Measurements from ENCODE around the gene FUT7. TPM values are rescaled to one million over a fixed set of nuclear protein-coding genes. Genes with fewer than 3 reads are reported as not detected.
"Not testable (repeated sequence)": the region's sequence is repeated elsewhere in the genome, so short reads cannot be mapped to it uniquely, and the experiment has no call there.

Gene FUT7
- total RNA-seq, 2 experiments from 2014 or later, result 1.3 to 1.6 TPM

DNA sequence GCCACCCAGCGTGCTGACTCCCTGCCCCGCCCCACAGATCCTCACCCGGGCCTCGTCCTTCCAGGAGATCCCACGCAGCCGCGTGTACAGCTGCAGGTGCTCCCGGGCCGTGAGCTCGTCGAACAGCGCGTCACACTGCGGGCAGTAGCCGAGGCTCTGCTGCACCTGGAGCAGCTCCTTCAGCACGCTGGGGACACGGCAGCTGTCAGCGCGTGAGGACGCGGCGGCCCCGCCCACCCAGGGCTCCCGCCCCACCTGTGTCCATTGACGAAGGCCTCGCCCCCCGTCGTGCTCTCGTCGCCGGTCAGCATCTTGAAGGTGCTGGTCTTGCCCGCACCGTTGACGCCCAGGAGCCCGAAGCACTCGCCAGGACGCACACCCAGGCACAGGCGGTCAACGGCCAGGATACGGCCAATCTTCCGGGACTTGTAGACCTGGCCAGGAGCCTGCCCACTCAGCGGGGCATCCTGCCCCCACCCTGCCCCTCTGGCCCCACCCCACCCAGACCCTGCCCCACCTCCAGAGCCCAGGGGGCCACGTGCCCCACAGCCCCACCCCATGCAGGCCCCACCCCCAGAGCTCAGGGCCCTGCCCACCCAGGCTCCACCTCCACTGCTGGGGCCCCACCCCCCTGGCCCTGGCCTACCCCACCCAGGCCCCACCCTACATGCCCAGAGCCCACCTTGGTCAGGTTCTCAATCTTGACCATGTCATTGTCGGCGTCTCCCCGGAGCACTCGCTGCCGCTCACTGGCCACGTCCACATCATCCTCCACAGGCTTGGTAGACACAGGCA, 21.8 kb downstream of the FUT7 start:
- Mint-ChIP-seq H3K27ac (no peak overlapping the region), H3K27me3 (no peaks in the 10 kb centered on the region), H3K4me1 (no peaks in the 10 kb centered on the region), H3K36me3 (ENCODE audit: low read depth) (no peaks in the 10 kb centered on the region), H3K9me3 (ENCODE audit: low read depth) (no peaks in the 10 kb centered on the region), H3K4me3 (no peak overlapping the region)
- ATAC-seq (no peak), DNase-seq (no peak)
- POLR2A ChIA-PET, result no interaction called here
- intact Hi-C loops (cut with DNase I, micrococcal nuclease), result no loop called here
- CTCF ChIA-PET, result interaction anchor here (0.6 kb wide), 2 partner anchors 25 to 227 kb away, joined by 3 to 4 read pairs; no protein-coding TSS in a partner anchor

DNA sequence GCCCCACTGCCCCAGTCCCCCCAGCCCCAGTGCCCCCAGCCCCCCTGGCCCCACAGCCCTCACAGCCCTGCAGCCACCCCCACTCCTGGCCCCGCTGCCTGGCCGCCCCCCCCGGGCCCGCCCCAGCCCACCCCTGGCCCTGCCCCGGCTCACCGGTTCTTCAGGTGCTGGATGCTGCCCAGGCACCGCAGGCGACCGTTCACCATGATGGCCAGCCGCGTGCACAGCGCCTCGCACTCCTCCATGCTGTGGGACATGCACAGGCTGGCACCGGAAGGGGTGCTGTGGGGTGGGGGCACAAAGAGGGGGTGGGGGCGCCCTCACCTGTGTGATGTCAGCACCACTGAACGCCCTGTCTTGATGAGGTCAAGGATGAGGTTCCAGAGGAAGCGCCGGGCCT, 22.7 kb downstream of the FUT7 start:
- no peaks in the 10 kb centered on the region for H3K4me1 Mint-ChIP-seq
- ChIA-PET POLR2A (no interaction called here), CTCF (interaction anchor here (0.6 to 0.7 kb wide), 3 partner anchors 16 to 241 kb away, joined by 3 read pairs; no protein-coding TSS in a partner anchor)
- no peak overlapping the region for H3K27ac Mint-ChIP-seq
- no peaks in the 10 kb centered on the region for H3K27me3 Mint-ChIP-seq
- H3K9me3 Mint-ChIP-seq (ENCODE audit: low read depth), result no peaks in the 10 kb centered on the region
- no peak for DNase-seq
- intact Hi-C loops (cut with DNase I, micrococcal nuclease), result no loop called here
- no peak overlapping the region for H3K4me3 Mint-ChIP-seq
- no peaks in the 10 kb centered on the region for H3K36me3 Mint-ChIP-seq (ENCODE audit: low read depth)
- ATAC-seq, result no peak

DNA sequence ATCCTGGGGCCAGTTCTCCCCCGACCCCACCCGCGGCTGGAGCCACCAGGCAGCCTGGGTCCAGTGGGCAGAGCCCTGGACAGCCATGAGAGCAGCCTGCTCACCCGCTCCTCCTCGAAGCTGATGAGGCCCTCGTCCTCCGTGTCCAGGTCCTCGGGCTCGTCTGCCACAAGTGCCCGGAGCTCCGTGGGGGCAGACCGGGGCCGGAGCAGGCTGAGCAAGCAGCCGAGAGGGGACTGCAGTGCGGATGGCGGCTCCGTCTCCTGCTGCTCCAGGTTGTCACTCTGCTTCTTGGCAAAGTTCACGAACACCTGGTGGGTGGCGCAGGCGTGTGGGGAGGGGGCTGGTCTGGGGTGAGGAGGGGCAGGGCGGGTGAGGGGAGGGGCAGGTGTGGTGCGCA, 23.6 kb downstream of the FUT7 start:
- no peaks in the 10 kb centered on the region for H3K27me3 Mint-ChIP-seq
- no peak overlapping the region for H3K27ac Mint-ChIP-seq
- no peaks in the 10 kb centered on the region for H3K9me3 Mint-ChIP-seq (ENCODE audit: low read depth)
- intact Hi-C loops (cut with DNase I, micrococcal nuclease), result no loop called here
- ATAC-seq, result no peak
- H3K4me1 Mint-ChIP-seq, result no peaks in the 10 kb centered on the region
- no peaks in the 10 kb centered on the region for H3K36me3 Mint-ChIP-seq (ENCODE audit: low read depth)
- POLR2A ChIA-PET, result no interaction called here
- no peak overlapping the region for H3K4me3 Mint-ChIP-seq
- CTCF ChIA-PET, result no interaction called here
- DNase-seq, result no peak

DNA sequence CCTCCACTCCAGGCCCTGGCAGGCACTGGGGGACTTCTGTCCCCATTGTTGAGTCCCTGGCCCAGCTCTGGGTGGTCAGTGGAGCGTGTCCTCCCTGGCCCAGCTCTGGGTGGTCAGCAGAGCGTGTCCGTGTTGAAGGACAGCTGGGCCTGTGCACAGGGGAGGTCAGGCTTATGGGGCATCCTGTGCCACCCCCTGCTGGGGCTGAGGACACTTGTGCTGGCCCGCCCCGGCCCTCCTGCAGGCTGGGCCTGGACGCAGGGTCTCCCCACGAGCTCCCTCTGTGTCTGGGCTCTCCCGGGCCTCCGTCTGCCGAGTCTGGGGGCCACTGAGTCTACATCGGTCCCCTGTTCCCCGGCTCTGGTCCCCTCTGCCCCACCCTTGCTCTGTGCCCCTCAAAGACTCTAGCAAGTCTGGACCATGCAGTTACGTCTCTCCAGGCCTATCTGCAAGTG, 24.0 kb downstream of the FUT7 start:
- H3K27me3 Mint-ChIP-seq, result no peaks in the 10 kb centered on the region
- intact Hi-C loops (cut with DNase I, micrococcal nuclease), result no loop called here
- no peak overlapping the region for H3K27ac Mint-ChIP-seq
- DNase-seq, result no peak
- no peaks in the 10 kb centered on the region for H3K36me3 Mint-ChIP-seq (ENCODE audit: low read depth)
- ChIA-PET CTCF (no interaction called here), POLR2A (no interaction called here)
- H3K9me3 Mint-ChIP-seq (ENCODE audit: low read depth), result no peaks in the 10 kb centered on the region
- no peak for ATAC-seq
- no peaks in the 10 kb centered on the region for H3K4me1 Mint-ChIP-seq
- no peak overlapping the region for H3K4me3 Mint-ChIP-seq

DNA sequence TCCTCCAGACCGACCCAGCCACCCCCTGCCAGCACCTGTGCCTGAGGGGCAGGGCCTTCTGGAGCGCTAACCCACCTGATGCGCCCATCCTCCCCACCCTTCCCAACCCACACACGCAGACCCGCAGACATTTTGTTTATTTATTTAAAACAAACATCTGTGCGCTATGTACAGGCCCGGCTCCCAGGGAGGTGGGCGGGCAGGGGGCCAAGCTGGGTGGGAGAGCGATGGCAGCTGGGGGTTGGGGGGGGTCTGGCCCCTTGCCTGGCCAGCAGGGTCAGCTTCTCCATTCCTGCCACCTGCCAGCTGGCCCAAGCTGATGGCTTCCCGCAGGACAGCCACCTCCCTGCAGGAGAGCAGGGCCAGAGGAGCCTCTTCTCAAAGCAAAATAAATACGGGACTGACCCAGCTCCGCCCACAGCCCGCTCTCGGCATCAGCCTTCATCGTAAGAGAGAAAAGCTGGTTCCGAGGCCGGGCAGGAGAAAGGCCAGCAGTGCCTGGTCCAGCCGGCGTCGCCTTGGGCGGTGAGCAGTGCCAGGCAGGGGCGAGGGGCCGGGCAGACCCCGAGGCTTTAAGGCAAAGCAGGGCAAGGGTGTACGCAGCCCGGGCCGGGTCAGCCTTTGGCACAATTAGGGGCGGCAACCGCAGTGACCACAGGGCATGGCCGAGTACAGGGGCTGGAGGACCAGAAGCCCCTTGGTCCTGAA, 24.6 kb downstream of the FUT7 start:
- POLR2A ChIA-PET, result no interaction called here
- no peaks in the 10 kb centered on the region for H3K36me3 Mint-ChIP-seq (ENCODE audit: low read depth)
- no peak overlapping the region for H3K4me3 Mint-ChIP-seq
- ATAC-seq (no peak), DNase-seq (no peak)
- H3K9me3 Mint-ChIP-seq (ENCODE audit: low read depth), result no peaks in the 10 kb centered on the region
- H3K27me3 Mint-ChIP-seq, result no peaks in the 10 kb centered on the region
- intact Hi-C loops (cut with DNase I, micrococcal nuclease), result no loop called here
- CTCF ChIA-PET, result no interaction called here
- H3K27ac Mint-ChIP-seq, result no peak overlapping the region
- no peaks in the 10 kb centered on the region for H3K4me1 Mint-ChIP-seq

DNA sequence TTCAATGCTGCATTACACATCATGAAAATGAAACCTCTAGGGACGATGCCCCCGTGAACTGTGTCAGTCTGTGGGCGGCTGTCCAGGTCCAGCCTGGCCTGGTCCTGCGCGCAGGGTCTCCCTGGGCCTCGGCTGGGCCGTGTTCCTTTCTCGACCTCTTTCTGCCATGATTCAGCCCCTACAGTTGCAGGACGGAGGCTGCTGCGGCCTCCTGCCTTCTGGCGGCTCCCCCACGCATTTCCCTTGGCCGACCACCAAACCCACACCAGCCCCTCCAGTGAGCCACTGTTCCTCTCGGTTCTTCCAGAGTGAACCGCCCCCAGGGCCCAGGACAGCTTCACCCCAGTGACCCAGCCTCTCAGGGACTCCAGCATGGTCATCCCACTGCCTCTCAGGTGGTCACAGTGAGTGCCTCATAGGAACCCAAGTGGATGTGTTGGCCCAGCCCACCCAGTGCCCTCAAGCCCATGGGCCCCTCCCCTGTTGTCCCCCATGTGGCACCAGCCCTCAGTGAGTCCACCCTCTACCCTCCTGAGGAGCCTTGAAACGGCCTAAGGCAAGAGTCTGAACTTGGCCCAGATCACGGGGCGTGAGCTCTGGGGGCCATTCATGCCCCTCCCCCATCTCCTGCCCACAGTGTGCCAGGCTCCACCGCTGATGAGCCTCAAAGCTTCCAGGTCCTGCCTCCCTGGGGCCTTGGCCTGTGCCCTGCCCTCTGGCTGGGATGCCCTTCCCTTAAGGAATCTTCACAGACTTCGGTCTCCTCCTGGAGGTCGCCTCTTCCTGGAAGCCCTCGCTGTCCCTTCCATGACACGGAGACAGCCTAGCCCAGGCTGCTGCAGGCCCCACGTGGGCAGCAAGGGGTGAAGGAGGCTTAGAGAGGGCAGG, 25.5 kb downstream of the FUT7 start:
- ChIA-PET POLR2A (no interaction called here), CTCF (no interaction called here)
- H3K36me3 Mint-ChIP-seq (ENCODE audit: low read depth), result no peaks in the 10 kb centered on the region
- intact Hi-C loops (cut with DNase I, micrococcal nuclease), result no loop called here
- DNase-seq, result no peak
- H3K4me1 Mint-ChIP-seq, result no peaks in the 10 kb centered on the region
- no peak overlapping the region for H3K27ac Mint-ChIP-seq
- no peaks in the 10 kb centered on the region for H3K27me3 Mint-ChIP-seq
- no peaks in the 10 kb centered on the region for H3K9me3 Mint-ChIP-seq (ENCODE audit: low read depth)
- no peak for ATAC-seq
- no peak overlapping the region for H3K4me3 Mint-ChIP-seq

DNA sequence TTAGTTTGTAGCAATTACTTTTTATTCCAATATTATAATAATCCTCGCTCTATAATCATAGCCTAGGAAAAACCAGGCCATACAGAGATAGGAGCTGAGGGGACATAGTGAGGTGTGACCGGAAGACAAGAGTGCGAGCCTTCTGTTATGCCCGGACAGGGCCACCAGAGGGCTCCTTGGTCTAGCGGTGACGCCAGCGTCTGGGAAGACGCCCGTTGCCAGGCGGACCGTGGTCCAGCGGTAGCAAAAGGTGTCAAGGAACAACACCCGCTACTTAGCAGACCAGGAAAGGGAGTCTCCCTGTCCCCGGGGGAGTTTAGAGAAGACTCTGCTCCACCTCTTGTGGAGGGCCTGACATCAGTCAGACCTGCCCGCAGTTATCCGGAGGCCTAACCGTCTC, 27.6 kb downstream of the FUT7 start:
- POLR2A ChIA-PET; DNase-seq; ATAC-seq; intact Hi-C loops (cut with DNase I, micrococcal nuclease); H3K36me3 Mint-ChIP-seq (ENCODE audit: low read depth); H3K27ac Mint-ChIP-seq; H3K27me3 Mint-ChIP-seq; H3K4me1 Mint-ChIP-seq; CTCF ChIA-PET; H3K9me3 Mint-ChIP-seq (ENCODE audit: low read depth); H3K4me3 Mint-ChIP-seq: not testable (repeated sequence)

DNA sequence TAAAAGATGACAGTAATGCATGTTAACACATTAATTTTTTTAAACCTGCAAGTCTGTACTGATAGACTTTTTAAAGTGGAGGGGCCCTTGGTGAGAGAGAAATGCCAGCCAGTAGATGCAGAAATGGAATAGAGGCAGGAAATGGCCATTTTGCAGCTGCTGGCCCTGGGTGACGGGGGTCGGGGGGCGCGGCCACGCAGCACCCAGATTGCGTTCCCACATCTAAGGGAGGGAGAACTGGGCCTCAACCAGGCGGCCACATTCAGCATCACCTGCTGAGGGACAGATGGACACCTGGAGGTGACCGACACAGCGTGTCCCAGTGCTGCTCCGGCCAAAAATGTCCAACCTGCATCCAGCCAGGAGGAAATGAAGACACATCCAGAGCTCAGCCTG, 29.2 kb downstream of the FUT7 start:
- Mint-ChIP-seq H3K27me3 (peaks cover 3% of the 10 kb centered on the region), H3K36me3 (ENCODE audit: low read depth) (no peaks in the 10 kb centered on the region), H3K4me1 (peaks cover 14% of the 10 kb centered on the region), H3K9me3 (ENCODE audit: low read depth) (no peaks in the 10 kb centered on the region), H3K4me3 (no peak overlapping the region), H3K27ac (no peak overlapping the region)
- ChIA-PET CTCF (interaction anchor here (0.9 to 1.2 kb wide), 2 partner anchors 32 to 61 kb away, joined by 3 to 12 read pairs; no protein-coding TSS in a partner anchor), POLR2A (no interaction called here)
- DNase-seq (no peak), ATAC-seq (no peak)
- intact Hi-C loops (cut with DNase I, micrococcal nuclease), result no loop called here

DNA sequence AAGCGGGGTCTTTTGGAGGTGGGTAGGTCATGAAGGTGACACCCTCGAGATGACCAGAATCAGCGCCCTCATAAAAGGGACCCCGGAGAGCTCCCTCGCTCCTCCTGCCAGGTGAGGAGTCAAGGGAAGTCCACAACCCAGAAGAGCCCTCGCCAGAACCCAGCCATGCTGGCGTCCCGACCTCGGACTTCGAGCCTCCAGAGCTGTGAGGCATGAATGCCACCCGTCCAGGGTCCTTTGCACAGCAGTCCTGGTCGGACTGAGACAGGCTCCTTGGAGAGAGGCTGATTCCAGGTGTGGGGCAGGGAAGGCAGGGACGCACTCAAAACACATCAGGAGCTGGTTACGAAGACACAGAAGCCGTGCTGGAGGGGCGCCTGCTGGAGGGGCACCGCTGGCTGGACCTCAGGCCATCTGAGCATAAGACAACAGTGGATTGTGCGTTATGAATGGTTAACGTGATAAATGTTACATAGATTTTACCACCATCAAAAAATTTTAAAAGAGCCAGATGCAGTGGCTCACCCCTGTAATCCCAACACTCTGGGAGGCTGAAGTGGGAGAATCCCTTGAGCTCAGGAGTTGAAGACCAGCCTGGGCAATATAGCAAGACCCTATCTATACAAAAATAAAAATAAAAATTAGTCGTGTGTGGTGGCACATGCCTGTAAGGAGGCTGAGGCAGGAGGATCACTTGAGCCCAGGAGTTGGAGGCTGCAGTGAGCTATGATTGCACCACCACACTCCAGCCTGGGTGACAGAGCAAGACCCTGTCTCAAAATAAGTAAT, 29.8 kb downstream of the FUT7 start:
- H3K27ac Mint-ChIP-seq, result no peak overlapping the region
- no peak for ATAC-seq
- H3K9me3 Mint-ChIP-seq (ENCODE audit: low read depth), result no peaks in the 10 kb centered on the region
- intact Hi-C loops (cut with DNase I, micrococcal nuclease), result no loop called here
- CTCF ChIA-PET, result interaction anchor here (0.9 to 1.2 kb wide), 2 partner anchors 33 to 62 kb away, joined by 3 to 12 read pairs; no protein-coding TSS in a partner anchor
- DNase-seq, result no peak
- H3K36me3 Mint-ChIP-seq (ENCODE audit: low read depth), result no peaks in the 10 kb centered on the region
- H3K27me3 Mint-ChIP-seq, result peaks cover 6% of the 10 kb centered on the region
- H3K4me3 Mint-ChIP-seq, result no peak overlapping the region
- POLR2A ChIA-PET, result no interaction called here
- peaks cover 16% of the 10 kb centered on the region for H3K4me1 Mint-ChIP-seq

DNA sequence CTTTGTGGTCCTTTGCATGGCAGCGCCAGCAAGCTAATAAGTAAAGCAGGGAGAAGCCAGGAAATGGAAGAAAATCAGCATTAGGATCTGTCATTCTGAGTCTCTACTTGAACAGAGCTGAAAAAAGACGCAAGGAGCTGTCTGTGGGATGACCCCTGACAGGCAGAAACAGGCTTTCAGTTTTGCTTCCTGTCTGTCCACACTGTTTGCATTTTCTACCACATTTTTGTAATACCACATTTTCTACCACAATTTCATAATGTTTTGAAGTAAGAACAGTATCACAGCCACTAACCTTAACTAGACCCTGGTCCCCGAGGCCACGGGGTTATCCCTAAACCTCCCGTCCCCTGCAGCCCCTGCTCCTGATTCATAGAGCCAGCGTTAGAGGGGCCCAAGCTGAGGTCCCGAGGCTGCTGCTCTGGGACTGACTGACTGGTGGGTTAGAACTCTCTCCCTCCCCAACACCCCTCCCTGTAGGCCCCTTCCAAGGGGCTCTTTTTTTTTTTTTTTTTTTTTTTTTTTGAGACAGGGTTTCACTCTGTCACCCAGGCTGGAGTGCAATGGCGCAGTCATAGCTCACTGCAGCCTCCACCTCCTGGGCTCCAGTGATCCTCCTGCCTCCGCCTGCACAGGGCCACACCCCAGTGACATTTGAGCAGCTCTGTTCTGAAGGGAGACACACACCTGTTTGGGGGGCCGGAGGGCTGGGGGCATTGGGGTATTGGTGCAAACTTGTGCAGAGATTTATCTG, 31.5 kb downstream of the FUT7 start:
- CTCF ChIA-PET, result interaction anchor here (0.5 kb wide), 1 partner anchor 66 kb away, joined by 4 read pairs; no protein-coding TSS in a partner anchor
- H3K36me3 Mint-ChIP-seq (ENCODE audit: low read depth), result no peaks in the 10 kb centered on the region
- no peak overlapping the region for H3K27ac Mint-ChIP-seq
- H3K9me3 Mint-ChIP-seq (ENCODE audit: low read depth), result no peaks in the 10 kb centered on the region
- peak; percentile 58 for DNase-seq
- peaks cover 25% of the 10 kb centered on the region for H3K4me1 Mint-ChIP-seq
- peak; percentile 75 for ATAC-seq
- peaks cover 6% of the 10 kb centered on the region for H3K27me3 Mint-ChIP-seq
- POLR2A ChIA-PET, result interaction anchor here (1.1 kb wide), 1 partner anchor 34 kb away, joined by 4 read pairs; no protein-coding TSS in a partner anchor
- intact Hi-C loops (cut with DNase I, micrococcal nuclease), result no loop called here
- no peak overlapping the region for H3K4me3 Mint-ChIP-seq
